DND-41 (cell line): Measurements from ENCODE around the gene SIX2.

Experiments used
- ATAC-seq: fragments of 200-7000 bp; cut with Tn5 transposase; 3 replicates; pipeline ENCODE4 v1.9.1; 2021; ENCODE audit warnings: low read depth; ENCODE audit not compliant: insufficient read depth
- DNase-seq: peaks from one replicate; pipeline ENCODE4 v3.0.0-alpha.2; 2020
- H2AFZ ChIP-seq: 2 replicates; pipeline ENCODE4 v1.6.0; 2012; ENCODE audit warnings: low read depth, low read length
- H3K27ac ChIP-seq: 2 replicates; pipeline ENCODE4 v1.5.1; 2012; ENCODE audit warnings: low read length, inconsistent platforms
- H3K27me3 ChIP-seq: fragments of 200-600 bp; sonication (generic); 2 replicates; pipeline ENCODE4 v1.6.0; 2012; ENCODE audit warnings: low read length, mild to moderate bottlenecking, inconsistent platforms; ENCODE audit not compliant: insufficient read depth, poor library complexity
- H3K36me3 ChIP-seq: 2 replicates; pipeline ENCODE4 v1.5.1; 2012; ENCODE audit warnings: low read length, inconsistent platforms; ENCODE audit not compliant: insufficient read depth
- H3K4me1 ChIP-seq: 2 replicates; pipeline ENCODE4 v1.5.1; 2012; ENCODE audit warnings: mild to moderate bottlenecking, low read length; ENCODE audit not compliant: insufficient read depth
- H3K4me2 ChIP-seq: 2 replicates; pipeline ENCODE4 v1.6.0; 2012; ENCODE audit warnings: mild to moderate bottlenecking, moderate library complexity, low read length, inconsistent platforms; ENCODE audit not compliant: insufficient read depth
- H3K4me3 ChIP-seq, 2 experiments: fragments of 200-600 bp in 1 of 2; shearing (Covaris generic) in 1 of 2; 2 replicates each; pipeline ENCODE4 v1.5.1; 2012 to 2016; ENCODE audit warnings: inconsistent platforms in 2 of 2, low read length in 2 of 2, mild to moderate bottlenecking in 2 of 2, low read depth in 1 of 2, moderate library complexity in 1 of 2
- H3K79me2 ChIP-seq: 2 replicates; pipeline ENCODE4 v1.6.0; 2012; ENCODE audit warnings: low read length, inconsistent platforms; ENCODE audit not compliant: insufficient read depth
- H3K9ac ChIP-seq: 2 replicates; pipeline ENCODE4 v1.6.0; 2012; ENCODE audit warnings: low read depth, mild to moderate bottlenecking, inconsistent platforms, low read length, moderate library complexity
- H3K9me3 ChIP-seq: 2 replicates; pipeline ENCODE4 v1.5.1; 2012; ENCODE audit warnings: low read length, moderate library complexity, mild to moderate bottlenecking, inconsistent platforms; ENCODE audit not compliant: insufficient read depth, severe bottlenecking
- H4K20me1 ChIP-seq: 2 replicates; pipeline ENCODE4 v1.6.0; 2012; ENCODE audit warnings: low read length; ENCODE audit not compliant: insufficient read depth
- EZH2 ChIP-seq: IDR thresholded peaks from 3 replicates; pipeline ENCODE4 v1.6.1; 2012; ENCODE audit warnings: borderline replicate concordance, low read depth, mild to moderate bottlenecking, moderate library complexity, low read length, inconsistent platforms; ENCODE audit not compliant: severe bottlenecking
- TF ChIP-seq, protein P1 (sequence below): IDR thresholded peaks from 2 replicates; pipeline ENCODE4 v1.5.1; 2012; ENCODE audit warnings: borderline replicate concordance, low read length, moderate library complexity, mild to moderate bottlenecking; ENCODE audit not compliant: poor library complexity, severe bottlenecking; ENCODE audit errors: extremely low read depth

Gene SIX2

DNA sequence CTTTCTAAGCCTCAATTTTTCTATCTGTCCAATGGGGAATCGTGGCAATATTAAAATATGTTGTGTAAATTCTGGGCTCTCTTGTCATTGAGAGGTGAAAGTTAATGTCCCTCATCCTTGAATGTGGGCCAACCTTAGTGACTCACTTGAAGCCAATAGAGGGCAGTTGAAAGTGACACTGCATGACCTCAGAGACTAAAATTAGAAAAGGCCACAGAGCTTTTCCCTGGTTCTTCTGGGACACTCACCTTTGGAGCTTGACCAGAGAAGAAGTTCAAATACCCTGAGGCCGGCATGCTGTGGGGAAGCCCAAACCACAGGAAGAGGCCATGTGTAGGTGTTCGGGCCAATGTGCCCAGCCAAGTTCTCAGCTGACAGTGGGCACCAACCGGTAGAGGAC, 24.1 kb upstream of the SIX2 start:
- no peaks in the 10 kb centered on the region for H3K36me3 ChIP-seq
- H3K4me3 ChIP-seq = no peak overlapping the region
- no peak for TF ChIP-seq EZH2
- TF ChIP-seq, protein P1, sequence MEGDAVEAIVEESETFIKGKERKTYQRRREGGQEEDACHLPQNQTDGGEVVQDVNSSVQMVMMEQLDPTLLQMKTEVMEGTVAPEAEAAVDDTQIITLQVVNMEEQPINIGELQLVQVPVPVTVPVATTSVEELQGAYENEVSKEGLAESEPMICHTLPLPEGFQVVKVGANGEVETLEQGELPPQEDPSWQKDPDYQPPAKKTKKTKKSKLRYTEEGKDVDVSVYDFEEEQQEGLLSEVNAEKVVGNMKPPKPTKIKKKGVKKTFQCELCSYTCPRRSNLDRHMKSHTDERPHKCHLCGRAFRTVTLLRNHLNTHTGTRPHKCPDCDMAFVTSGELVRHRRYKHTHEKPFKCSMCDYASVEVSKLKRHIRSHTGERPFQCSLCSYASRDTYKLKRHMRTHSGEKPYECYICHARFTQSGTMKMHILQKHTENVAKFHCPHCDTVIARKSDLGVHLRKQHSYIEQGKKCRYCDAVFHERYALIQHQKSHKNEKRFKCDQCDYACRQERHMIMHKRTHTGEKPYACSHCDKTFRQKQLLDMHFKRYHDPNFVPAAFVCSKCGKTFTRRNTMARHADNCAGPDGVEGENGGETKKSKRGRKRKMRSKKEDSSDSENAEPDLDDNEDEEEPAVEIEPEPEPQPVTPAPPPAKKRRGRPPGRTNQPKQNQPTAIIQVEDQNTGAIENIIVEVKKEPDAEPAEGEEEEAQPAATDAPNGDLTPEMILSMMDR = no peak
- no peak overlapping the region for H2AFZ ChIP-seq
- no peaks in the 10 kb centered on the region for H3K79me2 ChIP-seq
- DNase-seq (no peak), ATAC-seq (no peak)
- H3K4me1 ChIP-seq = no peaks in the 10 kb centered on the region
- no peak overlapping the region for H3K9ac ChIP-seq
- no peak overlapping the region for H3K27ac ChIP-seq
- no peaks in the 10 kb centered on the region for H4K20me1 ChIP-seq
- H3K9me3 ChIP-seq = no peaks in the 10 kb centered on the region
- no peaks in the 10 kb centered on the region for H3K27me3 ChIP-seq
- no peak overlapping the region for H3K4me2 ChIP-seq

DNA sequence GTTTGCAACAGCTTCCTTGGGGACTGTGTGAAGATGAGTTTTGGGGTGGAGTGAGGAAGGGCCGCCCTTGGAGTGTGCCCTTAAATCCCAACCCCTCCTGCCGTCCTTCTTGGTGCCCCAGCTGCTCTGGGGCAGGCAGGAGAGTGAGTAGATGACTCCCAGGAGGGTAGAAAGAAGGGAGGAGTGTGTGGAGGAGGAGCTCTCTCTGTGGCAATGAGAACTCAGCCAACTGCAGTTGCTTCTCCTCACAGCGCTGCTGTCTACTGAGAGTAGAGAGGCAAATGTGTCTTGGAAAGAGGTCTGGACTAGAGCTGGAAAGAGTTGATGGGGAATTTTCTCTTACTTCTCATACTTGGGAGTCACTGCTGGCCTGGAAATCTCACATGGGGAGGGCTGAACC, 21.8 kb upstream of the SIX2 start:
- no peaks in the 10 kb centered on the region for H4K20me1 ChIP-seq
- H3K27me3 ChIP-seq = no peaks in the 10 kb centered on the region
- no peaks in the 10 kb centered on the region for H3K36me3 ChIP-seq
- DNase-seq (no peak), ATAC-seq (no peak)
- H2AFZ ChIP-seq = no peak overlapping the region
- no peak overlapping the region for H3K27ac ChIP-seq
- no peaks in the 10 kb centered on the region for H3K4me1 ChIP-seq
- no peak overlapping the region for H3K4me3 ChIP-seq
- H3K9ac ChIP-seq = no peak overlapping the region
- no peaks in the 10 kb centered on the region for H3K9me3 ChIP-seq
- H3K4me2 ChIP-seq = no peak overlapping the region
- TF ChIP-seq, protein P1 = no peak
- no peaks in the 10 kb centered on the region for H3K79me2 ChIP-seq

DNA sequence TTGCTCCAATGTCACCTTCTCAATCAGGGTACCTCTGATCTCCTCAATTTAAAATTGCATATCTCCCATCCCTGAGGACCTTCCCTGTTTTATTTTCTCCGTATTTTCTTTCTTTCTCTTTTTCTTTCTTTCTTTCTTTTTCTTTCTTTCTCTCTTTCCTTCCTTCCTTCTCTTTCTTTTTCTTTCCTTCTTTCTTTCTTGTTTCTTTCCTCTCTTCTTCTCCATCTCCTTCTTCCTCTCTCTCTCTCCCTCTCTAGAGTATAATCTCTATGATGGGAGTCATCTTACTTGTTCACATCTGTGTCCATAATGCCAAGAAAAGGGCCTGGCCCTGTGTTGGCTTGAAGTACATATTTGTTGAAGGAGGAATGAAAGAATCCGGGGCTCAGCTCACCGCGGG, 21.3 kb upstream of the SIX2 start:
- Histone ChIP-seq H3K36me3 (no peaks in the 10 kb centered on the region), H4K20me1 (no peaks in the 10 kb centered on the region), H3K27ac (no peak overlapping the region), H3K79me2 (no peaks in the 10 kb centered on the region), H3K4me2 (no peak overlapping the region), H3K4me1 (no peaks in the 10 kb centered on the region), H3K4me3 (no peak overlapping the region), H2AFZ (no peak overlapping the region), H3K9ac (no peak overlapping the region), H3K27me3 (no peaks in the 10 kb centered on the region), H3K9me3 (no peaks in the 10 kb centered on the region)
- ATAC-seq (no peak), DNase-seq (no peak)
- no peak for TF ChIP-seq EZH2
- TF ChIP-seq, protein P1 = no peak

DNA sequence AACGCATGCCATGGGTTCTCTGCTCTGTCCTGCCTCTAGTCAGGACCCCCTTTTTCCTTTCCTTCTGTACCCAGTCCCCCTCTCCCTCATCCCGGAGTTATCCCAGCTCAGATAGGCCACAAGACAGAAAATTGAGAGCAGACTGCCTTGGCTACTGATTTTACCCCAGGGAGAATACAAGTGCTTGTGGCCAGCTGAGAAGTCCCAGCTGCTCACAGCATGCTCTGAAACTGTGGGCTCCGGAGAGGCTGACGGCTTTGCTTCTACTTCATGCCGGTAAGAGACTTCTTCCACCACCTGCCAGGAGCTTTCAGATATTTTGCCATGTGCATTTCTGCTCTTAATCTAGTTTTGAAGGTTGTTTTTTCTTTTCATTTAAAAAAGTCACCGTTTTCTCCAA, 20.0 kb upstream of the SIX2 start:
- Histone ChIP-seq H3K27ac (no peak overlapping the region), H3K9me3 (no peaks in the 10 kb centered on the region), H3K36me3 (no peaks in the 10 kb centered on the region), H3K4me2 (no peak overlapping the region), H2AFZ (no peak overlapping the region), H3K9ac (no peak overlapping the region), H3K27me3 (no peaks in the 10 kb centered on the region), H3K79me2 (no peaks in the 10 kb centered on the region), H3K4me3 (no peak overlapping the region), H3K4me1 (peaks cover 7% of the 10 kb centered on the region), H4K20me1 (no peaks in the 10 kb centered on the region)
- ATAC-seq (no peak), DNase-seq (no peak)
- TF ChIP-seq EZH2 = no peak
- TF ChIP-seq, protein P1 = no peak
